Lung (tissue), 12 donors: ENCODE data around the gene CFAP20DC. TPM values are rescaled to one million over a fixed set of nuclear protein-coding genes. Genes with fewer than 3 reads are reported as not detected.
"Not testable (repeated sequence)": the region's sequence is repeated elsewhere in the genome, so short reads cannot be mapped to it uniquely, and the experiment has no call there.

ENCODE experiments used
- ATAC-seq: fragments of 200-7000 bp; cut with Tn5 transposase; one replicate; pipeline ENCODE4 v1.9.1; 2020; ENCODE audit warnings: moderate number of reproducible peaks; ENCODE audit not compliant: insufficient read depth, low FRiP score
- DNase-seq, 3 donors: peaks; one replicate each; pipeline ENCODE4 v3.0.0-alpha.2; 2013 to 2017
- H3K27ac ChIP-seq, 2 donors: one replicate each; pipeline ENCODE4 v1.5.1; 2013; ENCODE audit warnings: mild to moderate bottlenecking in 2 of 2, moderate library complexity in 2 of 2, control low read depth in 1 of 2, inconsistent platforms in 1 of 2, low read depth in 1 of 2, low read length in 1 of 2
- H3K27me3 ChIP-seq, 3 donors: one replicate each; pipeline ENCODE4 v1.5.1; 2013; ENCODE audit warnings: low read length in 2 of 3; ENCODE audit not compliant: control insufficient read depth in 3 of 3, insufficient read depth in 3 of 3
- H3K36me3 ChIP-seq, 4 donors: one replicate each; pipeline ENCODE4 v1.5.1; 2013; ENCODE audit warnings: low read length in 4 of 4, mild to moderate bottlenecking in 1 of 4, moderate library complexity in 1 of 4; ENCODE audit not compliant: control insufficient read depth in 4 of 4, insufficient read depth in 4 of 4
- H3K4me1 ChIP-seq, 5 donors: one replicate each; pipeline ENCODE4 v1.5.1; 2013; ENCODE audit warnings: low read length in 5 of 5, mild to moderate bottlenecking in 2 of 5, moderate library complexity in 1 of 5; ENCODE audit not compliant: control insufficient read depth in 5 of 5, insufficient read depth in 5 of 5
- H3K4me3 ChIP-seq: one replicate; pipeline ENCODE4 v1.5.1; 2013; ENCODE audit warnings: mild to moderate bottlenecking, control low read depth, moderate library complexity
- H3K9ac ChIP-seq, 2 donors: one replicate each; pipeline ENCODE4 v1.5.1; 2013; ENCODE audit warnings: low read length in 2 of 2, control low read depth in 1 of 2; ENCODE audit not compliant: insufficient read depth in 1 of 2
- H3K9me3 ChIP-seq, 4 donors: one replicate each; pipeline ENCODE4 v1.5.1; 2013; ENCODE audit warnings: low read length in 3 of 4, mild to moderate bottlenecking in 1 of 4, moderate library complexity in 1 of 4; ENCODE audit not compliant: control insufficient read depth in 4 of 4, insufficient read depth in 3 of 4
- WGBS, 2 donors: extraction: QIAGEN DNeasy Blood & Tissue Kit; methylation state at CpG; one replicate each; pipeline ENCODE4 v1.1.7; 2013; 5-methylcytosine and 5-hydroxymethylcytosine counted together
- polyA plus RNA-seq, 2 donors: library from polyadenylated mRNA; stranded (reverse); fragments of 200-250 nt; gene quantifications; one replicate each; pipeline ENCODE4 v1.2.1, GENCODE V29; 2013
- total RNA-seq, 2 donors: library from RNA; depleted of rRNA in 1 of 2; stranded (reverse); fragments of >200 nt in 1 of 2; gene quantifications; one replicate each; pipeline ENCODE4 v1.2.1, GENCODE V29; 2014 to 2021
- TF ChIP-seq, protein P1 (sequence below): IDR thresholded peaks from 2 replicates; pipeline ENCODE4 v1.5.1; 2012; ENCODE audit warnings: mild to moderate bottlenecking; ENCODE audit errors: control extremely low read depth, extremely low read depth
- donor health status: control.
- donor health status: control.
- donor health status: Bipolar disorder and iron deficiency.
- donor health status: healthy.
- donor health status: DM: yes; HTN: yes; CAD: no.

Gene CFAP20DC
- total and polyA plus RNA-seq, 4 donors = 0.47 to 5.4 (median 1.5) TPM

DNA sequence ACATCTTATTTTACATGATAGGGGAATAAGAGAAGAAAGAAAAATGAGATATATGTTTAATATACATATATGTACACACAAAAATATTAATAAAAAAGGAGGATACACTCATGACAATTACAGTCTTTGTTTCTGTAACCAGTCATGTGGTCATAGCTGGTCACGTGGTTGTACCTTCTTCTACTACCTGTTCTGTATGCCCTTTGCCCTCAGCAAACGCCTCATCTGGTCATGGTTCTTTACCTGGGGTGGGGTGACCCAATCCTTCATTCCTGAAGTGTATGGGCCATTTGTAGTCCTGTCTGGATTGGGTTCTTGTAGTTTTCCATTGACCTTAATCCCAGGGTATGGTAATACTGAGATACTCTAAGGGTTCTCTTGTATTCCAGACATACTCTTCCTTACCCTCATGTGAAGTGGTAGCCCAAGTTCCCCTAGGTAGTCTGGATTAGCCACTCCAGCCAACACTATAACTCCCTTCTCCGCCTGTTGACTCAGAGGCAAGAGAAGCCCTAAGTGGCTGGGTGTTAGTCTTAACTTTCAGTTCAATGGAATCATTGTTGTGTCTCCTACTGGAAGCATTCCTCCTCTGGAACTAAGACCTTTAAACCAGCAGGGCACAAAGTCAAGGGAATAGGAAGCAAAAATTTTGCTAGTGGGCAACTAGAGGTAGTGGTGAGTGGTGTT, 336.0 kb downstream of the CFAP20DC start:
- DNase-seq = no peak

DNA sequence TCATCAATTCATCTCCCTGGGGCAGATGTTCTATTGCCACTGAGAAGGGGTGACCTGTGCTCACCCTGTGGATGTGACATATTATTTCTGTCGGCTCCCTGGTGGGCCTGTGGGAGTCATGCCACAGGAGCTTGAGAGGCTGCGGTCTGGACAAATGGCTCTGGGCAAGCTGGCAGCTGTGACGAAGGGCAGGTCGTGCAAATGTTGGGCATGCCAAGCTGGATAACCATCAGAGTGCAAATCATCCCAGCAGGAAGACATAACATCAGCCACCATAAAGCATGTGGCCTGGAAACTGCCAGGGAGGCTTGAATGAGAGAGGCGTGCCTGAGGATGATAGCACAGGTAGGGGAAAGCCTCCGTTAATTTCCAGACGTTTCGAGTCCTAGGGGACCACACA, 338.0 kb downstream of the CFAP20DC start:
- H3K4me1 ChIP-seq = no peaks in the 10 kb centered on the region
- H3K27me3 ChIP-seq = no peaks in the 10 kb centered on the region
- 90 to 94% methylated on average over 8 of the region's 8 CpGs for WGBS, 2 donors
- H3K9me3 ChIP-seq = no peaks in the 10 kb centered on the region
- TF ChIP-seq, protein P1, sequence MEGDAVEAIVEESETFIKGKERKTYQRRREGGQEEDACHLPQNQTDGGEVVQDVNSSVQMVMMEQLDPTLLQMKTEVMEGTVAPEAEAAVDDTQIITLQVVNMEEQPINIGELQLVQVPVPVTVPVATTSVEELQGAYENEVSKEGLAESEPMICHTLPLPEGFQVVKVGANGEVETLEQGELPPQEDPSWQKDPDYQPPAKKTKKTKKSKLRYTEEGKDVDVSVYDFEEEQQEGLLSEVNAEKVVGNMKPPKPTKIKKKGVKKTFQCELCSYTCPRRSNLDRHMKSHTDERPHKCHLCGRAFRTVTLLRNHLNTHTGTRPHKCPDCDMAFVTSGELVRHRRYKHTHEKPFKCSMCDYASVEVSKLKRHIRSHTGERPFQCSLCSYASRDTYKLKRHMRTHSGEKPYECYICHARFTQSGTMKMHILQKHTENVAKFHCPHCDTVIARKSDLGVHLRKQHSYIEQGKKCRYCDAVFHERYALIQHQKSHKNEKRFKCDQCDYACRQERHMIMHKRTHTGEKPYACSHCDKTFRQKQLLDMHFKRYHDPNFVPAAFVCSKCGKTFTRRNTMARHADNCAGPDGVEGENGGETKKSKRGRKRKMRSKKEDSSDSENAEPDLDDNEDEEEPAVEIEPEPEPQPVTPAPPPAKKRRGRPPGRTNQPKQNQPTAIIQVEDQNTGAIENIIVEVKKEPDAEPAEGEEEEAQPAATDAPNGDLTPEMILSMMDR = no peak
- no peaks in the 10 kb centered on the region for H3K36me3 ChIP-seq
- no peak for DNase-seq
- no peak for ATAC-seq
- H3K4me3 ChIP-seq = no peak overlapping the region
- no peak overlapping the region for H3K9ac ChIP-seq
- no peak overlapping the region for H3K27ac ChIP-seq

More for the DNA sequence above, 336.0 kb downstream of the CFAP20DC start:
- no peaks in the 10 kb centered on the region for H3K4me1 ChIP-seq
- ATAC-seq = no peak
- H3K9me3 ChIP-seq = no peaks in the 10 kb centered on the region
- no peak overlapping the region for H3K27ac ChIP-seq
- TF ChIP-seq, protein P1 = no peak
- H3K27me3 ChIP-seq = no peaks in the 10 kb centered on the region
- no peak overlapping the region for H3K9ac ChIP-seq
- no peaks in the 10 kb centered on the region for H3K36me3 ChIP-seq
- 89 to 93% methylated on average over 3 of the region's 3 CpGs for WGBS, 2 donors
- H3K4me3 ChIP-seq = no peak overlapping the region

DNA sequence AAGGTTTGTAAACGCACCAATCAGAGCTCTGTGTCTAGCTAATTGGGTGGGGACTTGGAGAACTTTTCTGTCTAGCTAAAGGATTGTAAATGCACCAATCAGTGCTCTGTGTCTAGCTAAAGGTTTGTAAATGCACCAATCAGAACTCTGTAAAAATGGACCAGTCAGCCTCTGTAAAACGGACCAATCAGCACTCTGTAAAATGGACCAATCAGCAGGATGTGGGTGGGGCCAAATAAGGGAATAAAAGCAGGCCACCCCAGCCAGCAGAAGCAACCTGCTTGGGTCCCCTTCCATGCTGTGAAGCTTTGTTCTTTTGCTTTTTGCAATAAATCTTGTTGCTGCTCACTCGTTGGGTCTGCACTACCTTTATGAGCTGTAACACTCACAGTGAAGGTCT, 340.8 kb downstream of the CFAP20DC start:
- 90 to 91% methylated on average over 3 of the region's 3 CpGs for WGBS, 2 donors
- not testable (repeated sequence) for H3K9ac ChIP-seq, H3K9me3 ChIP-seq, H3K4me1 ChIP-seq, H3K4me3 ChIP-seq, H3K27ac ChIP-seq, H3K27me3 ChIP-seq, H3K36me3 ChIP-seq, ATAC-seq, DNase-seq

- Histone ChIP-seq H3K27me3 (no peaks in the 10 kb centered on the region), H3K9me3 (no peaks in the 10 kb centered on the region), H3K36me3 (no peaks in the 10 kb centered on the region), H3K27ac (no peak overlapping the region), H3K4me3 (no peak overlapping the region), H3K4me1 (no peaks in the 10 kb centered on the region), H3K9ac (no peak overlapping the region)
- ATAC-seq (no peak), DNase-seq (no peak)
- 76 to 84% methylated on average over 3 of the region's 3 CpGs for WGBS, 2 donors
- TF ChIP-seq, protein P1 = no peak
Observed at GRCh38 chr3:58708116-58708791, 341.6 kb downstream of the CFAP20DC start.
